Stomach (tissue), 4 donors: ENCODE results near the gene ALS2CL.

Experiments
- POLR2A ChIP-seq, 4 donors: fragments of 450-650 bp; IDR thresholded peaks; one replicate each; pipeline ENCODE4 v1.6.1; 2016; ENCODE audit warnings: antibody characterized with exemption in 4 of 4, control low read depth in 2 of 4, mild to moderate bottlenecking in 1 of 4, moderate library complexity in 1 of 4
- TF ChIP-seq, protein P1 (sequence below), 7 experiments: fragments of 450-650 bp in 4 of 7; fragments of 200-600 bp in 3 of 7; sonication (generic) in 3 of 7; IDR thresholded peaks; one replicate each; pipeline ENCODE4 v1.5.1; 2016 to 2019; ENCODE audit warnings: antibody characterized with exemption in 7 of 7, control low read depth in 2 of 7, mild to moderate bottlenecking in 1 of 7

DNA sequence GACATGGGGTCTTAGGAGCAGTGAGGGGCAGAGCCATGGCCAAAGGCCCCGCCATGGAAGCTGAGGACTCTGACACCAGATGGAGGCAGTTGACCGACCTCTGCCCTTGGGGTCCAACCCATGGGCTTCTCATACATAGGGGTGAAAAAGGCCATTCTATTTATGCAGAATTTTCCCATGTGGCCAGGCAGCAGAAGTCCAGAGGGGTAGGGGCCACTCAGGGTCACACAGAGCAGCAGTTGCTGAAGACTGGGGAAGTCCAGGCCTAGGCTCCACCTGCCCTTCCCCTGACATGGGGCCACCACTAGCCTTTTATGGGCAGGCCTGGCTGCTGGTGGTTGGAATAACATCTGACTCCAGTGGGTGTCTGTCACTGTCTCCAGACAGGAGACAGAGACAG, 17.8 kb upstream of the ALS2CL start:
- TF ChIP-seq, protein P1, sequence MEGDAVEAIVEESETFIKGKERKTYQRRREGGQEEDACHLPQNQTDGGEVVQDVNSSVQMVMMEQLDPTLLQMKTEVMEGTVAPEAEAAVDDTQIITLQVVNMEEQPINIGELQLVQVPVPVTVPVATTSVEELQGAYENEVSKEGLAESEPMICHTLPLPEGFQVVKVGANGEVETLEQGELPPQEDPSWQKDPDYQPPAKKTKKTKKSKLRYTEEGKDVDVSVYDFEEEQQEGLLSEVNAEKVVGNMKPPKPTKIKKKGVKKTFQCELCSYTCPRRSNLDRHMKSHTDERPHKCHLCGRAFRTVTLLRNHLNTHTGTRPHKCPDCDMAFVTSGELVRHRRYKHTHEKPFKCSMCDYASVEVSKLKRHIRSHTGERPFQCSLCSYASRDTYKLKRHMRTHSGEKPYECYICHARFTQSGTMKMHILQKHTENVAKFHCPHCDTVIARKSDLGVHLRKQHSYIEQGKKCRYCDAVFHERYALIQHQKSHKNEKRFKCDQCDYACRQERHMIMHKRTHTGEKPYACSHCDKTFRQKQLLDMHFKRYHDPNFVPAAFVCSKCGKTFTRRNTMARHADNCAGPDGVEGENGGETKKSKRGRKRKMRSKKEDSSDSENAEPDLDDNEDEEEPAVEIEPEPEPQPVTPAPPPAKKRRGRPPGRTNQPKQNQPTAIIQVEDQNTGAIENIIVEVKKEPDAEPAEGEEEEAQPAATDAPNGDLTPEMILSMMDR (IDR thresholded peaks at IDR 0.05): no peak
- TF ChIP-seq POLR2A (IDR thresholded peaks at IDR 0.05): no peak
